NCI-H2227 (cell line): Measurements from ENCODE around the gene VPS13D.

Experiments used
- DNase-seq: peaks from one replicate; lab custom pipeline; 2025; ENCODE audit not compliant: unreplicated experiment; lab: John Stamatoyannopoulos, UW

VPS13D gene

GRCh38 chr1:12547586-12548225, 317.9 kb downstream of the VPS13D start:
- no peak for DNase-seq

GRCh38 chr1:12548279-12548972, 318.6 kb downstream of the VPS13D start:
- no peak for DNase-seq

- DNase-seq = no peak
Observed at GRCh38 chr1:12548973-12549459, 319.2 kb downstream of the VPS13D start.

- DNase-seq = peak; percentile 37
Observed at GRCh38 chr1:12549460-12550349, 319.9 kb downstream of the VPS13D start.

- DNase-seq = no peak
Observed at GRCh38 chr1:12551584-12551983, 321.8 kb downstream of the VPS13D start.

- no peak for DNase-seq
Observed at GRCh38 chr1:12552111-12552888, 322.5 kb downstream of the VPS13D start.

- DNase-seq = no peak
Observed at GRCh38 chr1:12552951-12553921, 323.4 kb downstream of the VPS13D start.

- no peak for DNase-seq
Observed at GRCh38 chr1:12553963-12554362, 324.1 kb downstream of the VPS13D start.

GRCh38 chr1:12554521-12555305, 324.9 kb downstream of the VPS13D start:
- no peak for DNase-seq

GRCh38 chr1:12555411-12556367, 325.9 kb downstream of the VPS13D start:
- no peak for DNase-seq

GRCh38 chr1:12556368-12556930, 326.6 kb downstream of the VPS13D start:
- no peak for DNase-seq

GRCh38 chr1:12556957-12557935, 327.4 kb downstream of the VPS13D start:
- no peak for DNase-seq

GRCh38 chr1:12561121-12561520, 331.3 kb downstream of the VPS13D start:
- no peak for DNase-seq
